ENCODE measurements around the gene CNTFR.

Gene CNTFR

GRCh38 chr9:34588671-34589635 lies 571 bp downstream of the CNTFR start:
- no peak for DNase-seq

- no peak for DNase-seq
Observed at GRCh38 chr9:34587271-34587670, 2.3 kb downstream of the CNTFR start.

DNA sequence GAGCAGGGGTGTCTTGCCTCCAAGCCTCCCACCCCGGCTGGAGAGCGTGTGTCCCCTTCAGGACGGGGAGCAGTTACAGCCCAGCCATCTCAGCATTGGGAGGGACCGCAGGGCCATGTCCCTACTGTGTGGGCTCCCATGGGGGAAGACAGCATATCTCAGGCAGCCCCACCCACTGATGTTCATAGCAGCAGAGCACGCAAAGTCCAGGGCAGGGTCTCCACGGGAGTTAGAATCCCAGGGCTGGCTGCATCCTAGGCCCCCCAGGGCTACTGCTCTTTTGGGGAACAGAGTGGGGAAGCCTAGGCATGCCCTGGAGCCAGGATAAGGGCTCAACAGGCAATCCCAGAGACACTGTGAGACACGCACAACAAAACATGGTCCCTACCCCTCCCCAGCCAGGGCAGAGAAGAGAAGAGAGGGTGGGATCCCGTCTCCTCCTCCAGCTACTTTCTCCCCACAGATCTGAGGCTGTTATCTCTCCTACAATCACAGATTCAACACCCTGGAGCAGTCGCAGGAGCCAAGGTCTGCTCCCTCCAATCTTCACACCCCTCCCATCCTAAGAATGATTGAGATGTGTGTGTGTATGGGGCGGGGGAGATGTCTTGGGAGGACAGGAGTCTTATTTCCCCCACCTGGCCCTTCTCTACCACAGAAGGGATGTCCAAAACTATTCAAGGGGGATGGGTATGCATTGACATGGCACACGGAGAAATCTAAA lies 3.4 kb downstream of the CNTFR start:
- no peak for DNase-seq

DNA sequence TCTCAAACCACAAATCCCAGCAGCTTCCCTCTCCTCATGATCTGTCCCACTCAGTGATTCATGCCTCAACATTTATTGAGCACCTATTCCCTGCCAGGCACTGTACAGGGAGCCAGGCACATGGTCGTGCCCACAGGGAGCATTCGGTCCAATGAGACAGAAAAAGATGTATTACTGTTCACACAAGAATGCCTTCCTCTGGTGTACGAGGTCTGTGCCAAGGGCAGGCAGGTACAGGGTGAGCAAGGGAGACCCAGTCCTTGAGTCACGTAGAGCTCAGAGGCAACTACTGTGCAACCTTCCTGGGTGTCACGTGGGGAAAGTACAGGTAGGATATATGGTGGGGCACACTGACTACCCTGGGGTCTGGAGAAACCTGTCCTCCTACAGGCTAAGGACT lies 4.6 kb downstream of the CNTFR start:
- no peak for DNase-seq

DNA sequence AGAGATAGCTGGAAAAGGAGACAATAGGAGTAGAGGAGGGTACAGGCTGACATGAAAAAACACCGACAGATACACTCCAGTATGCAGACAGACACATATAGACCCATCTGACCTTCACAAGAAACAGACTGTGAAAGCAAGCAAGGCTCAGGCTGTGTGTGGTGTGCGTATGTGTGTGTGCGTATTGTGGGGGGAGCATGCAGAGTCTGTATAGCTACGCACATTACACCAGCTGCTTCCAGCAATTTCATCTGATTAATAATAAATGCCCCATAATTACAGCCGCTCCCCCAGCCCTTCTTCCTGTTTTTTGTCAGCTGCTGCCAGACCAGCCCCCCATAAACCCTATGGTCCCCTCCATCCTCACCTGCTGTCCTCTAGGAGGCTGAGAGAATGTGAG lies 6.7 kb downstream of the CNTFR start:
- no peak for DNase-seq

- DNase-seq = no peak
Observed at GRCh38 chr9:34581318-34581717, 8.2 kb downstream of the CNTFR start.

- no peak for DNase-seq
Observed at GRCh38 chr9:34580358-34580757, 9.2 kb downstream of the CNTFR start.

DNA sequence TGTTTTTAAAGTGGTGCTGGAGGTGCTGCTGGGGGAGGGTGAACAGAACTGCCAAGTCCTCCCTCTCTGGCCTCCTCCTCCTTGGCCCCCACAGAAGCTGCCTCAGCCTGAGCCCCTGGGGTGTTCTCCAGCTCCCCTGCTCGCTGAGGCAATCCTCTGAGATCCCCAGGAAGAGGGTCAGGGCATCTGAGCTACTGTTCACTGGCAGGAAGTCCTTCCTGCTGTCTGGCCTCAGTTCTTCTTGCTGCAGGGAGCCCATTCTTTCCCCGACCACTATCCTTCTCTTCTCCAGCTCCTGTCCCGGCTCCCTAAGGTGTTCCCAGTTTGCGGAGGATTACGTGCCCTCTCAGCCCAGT lies 9.7 kb downstream of the CNTFR start:
- no peak for DNase-seq

- DNase-seq = no peak
Observed at GRCh38 chr9:34579104-34579807, 10.3 kb downstream of the CNTFR start.

DNA sequence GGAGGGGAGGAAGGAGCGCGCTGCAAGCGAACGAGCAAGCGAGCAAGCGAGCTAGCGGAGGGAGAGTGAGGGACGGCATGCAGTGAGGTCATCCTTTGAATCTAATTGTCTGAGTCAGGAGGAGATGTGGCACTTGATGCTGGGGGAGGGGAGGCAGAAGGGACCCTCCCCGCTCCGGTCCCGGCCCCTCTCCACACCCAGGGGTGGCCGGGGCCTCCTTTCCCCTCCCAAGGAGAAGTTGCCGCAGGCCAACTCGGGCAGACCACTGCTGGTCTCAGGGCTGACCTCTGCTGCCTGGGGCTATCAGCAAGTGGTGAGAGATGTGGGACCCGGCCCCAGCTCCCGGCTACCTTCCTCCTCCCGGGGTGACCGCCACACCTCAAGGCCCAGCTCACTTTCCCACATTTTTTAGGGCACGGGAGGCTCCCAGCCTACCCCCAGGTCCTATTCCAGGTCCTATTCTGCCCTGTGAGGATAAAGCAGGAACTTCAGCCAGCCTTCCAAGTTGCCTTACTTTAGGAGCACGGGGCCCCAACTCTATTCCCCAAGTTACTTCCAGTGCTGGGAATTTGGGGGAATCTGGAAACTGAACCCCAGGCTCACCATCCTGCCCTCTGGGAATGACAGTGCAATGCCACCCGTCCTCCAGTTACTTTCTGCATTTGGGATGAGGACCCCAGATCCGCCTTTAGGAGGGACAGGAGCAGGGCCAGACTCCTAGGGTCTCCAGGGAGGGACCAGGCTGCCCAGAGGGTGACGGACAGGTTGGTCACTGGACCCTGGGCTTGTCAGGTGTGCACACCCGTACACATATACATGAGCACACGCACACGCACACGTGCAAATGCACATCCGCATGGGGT lies 11.1 kb downstream of the CNTFR start:
- DNase-seq = no peak

- DNase-seq = no peak
Observed at GRCh38 chr9:34577400-34578240, 11.9 kb downstream of the CNTFR start.

DNA sequence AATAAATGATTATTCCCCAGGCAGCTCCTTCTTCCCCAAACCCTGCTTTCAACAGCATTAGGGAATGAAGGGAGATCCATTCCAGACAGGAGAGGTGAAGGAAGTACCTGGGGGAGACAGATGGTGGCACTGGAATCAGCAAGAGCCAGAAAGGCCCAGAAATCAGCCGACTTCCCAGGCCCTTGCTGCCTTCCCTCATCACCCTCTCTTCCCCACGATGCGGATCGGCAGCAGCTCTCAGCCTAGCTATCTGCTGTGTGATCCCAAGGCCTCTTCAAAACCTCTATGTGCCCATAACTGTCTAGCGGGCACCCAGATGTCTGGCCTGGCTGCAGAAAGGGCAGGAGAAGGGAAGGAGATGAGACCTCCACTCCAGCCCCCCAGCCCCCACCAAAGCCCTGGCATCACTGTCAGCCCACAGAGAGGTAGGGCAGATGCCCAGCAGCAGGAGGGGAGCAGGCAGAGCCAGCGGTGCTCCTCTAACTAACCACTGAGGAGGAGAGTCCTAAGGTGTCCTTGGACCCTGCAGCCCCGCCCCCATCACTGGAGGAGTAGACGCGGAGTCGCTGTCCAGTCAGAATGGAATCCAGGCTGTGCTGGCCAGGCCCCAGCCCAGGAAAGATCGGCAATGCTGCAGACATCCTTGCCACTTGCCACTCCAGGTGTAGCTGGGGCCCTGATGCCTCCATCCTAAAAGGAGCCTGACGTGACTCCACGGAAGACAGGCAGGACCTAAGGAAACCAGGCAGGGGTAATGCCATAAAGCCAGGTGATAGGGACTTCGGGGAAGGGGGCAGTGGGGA lies 12.7 kb downstream of the CNTFR start:
- DNase-seq = no peak

DNA sequence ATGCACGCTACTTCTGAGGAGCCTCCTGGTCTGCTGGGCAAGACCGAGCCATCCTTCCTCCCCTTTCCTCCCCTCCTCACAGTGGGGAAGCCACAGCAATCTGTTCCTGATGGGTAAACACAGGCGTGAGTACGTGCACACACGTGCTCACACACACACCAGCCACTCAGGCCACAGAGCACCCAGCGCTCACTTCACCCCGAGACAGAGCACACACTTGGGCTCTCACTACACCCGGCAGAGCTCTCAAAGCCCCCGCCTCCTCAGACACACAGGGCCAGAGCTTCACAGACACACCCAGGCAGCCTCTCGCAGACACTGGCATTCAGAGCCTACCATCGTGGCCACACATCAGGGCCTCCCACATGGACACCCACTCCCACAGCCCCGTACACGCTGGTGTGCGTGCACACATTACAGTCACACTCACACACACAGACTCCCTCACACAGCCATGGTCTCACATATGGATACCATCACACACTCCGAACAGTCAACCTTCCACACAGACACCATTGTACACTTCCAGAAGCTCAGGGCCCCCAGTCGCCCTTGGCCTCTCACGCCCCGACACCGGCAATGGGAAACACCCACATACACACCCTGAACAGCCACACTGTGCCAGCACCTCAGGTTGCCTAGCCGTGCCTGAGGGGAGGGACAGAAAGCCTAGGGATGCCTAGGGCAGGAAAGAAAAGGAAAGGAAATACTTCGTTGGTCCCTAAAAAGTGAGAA lies 13.5 kb downstream of the CNTFR start:
- DNase-seq = no peak

DNA sequence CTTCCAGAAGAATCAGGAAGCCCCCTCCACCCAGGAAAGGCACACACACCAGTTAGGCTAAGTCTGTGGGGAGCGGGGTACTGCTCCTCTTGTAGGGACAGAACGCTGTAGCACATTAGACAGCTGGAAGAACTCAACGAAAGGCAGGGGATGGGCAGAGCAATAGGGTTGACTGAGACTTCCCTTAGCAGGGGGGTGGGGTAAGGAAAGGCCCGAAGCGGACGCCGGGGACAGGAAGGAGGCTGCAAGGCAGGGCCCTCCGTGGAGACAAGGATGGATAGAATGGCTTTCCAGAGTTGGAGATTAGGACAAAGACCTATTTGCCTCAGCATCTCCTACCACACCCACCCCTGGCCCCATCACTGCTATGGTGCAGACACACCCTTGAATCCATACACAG lies 14.3 kb downstream of the CNTFR start:
- no peak for DNase-seq

DNA sequence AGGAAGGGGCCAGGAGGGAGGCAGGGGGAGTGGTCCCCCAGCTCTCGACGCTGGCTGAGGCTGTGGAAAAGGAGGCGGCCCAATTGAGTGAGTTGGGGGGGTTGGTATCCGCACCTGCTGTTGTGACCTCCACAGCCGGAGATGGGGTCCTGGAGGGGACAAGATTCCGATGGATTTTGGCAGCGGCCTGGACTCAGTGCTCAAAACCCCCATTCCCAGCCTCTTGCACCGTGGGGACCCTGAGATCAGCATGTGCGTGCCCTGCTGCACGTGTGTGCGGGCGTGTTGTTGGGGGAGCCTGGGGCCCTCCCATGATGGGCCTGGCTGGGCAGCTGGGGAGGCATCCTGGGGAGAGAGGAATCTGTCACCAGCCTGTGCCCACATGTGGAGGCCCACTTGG lies 15.0 kb downstream of the CNTFR start:
- no peak for DNase-seq

DNA sequence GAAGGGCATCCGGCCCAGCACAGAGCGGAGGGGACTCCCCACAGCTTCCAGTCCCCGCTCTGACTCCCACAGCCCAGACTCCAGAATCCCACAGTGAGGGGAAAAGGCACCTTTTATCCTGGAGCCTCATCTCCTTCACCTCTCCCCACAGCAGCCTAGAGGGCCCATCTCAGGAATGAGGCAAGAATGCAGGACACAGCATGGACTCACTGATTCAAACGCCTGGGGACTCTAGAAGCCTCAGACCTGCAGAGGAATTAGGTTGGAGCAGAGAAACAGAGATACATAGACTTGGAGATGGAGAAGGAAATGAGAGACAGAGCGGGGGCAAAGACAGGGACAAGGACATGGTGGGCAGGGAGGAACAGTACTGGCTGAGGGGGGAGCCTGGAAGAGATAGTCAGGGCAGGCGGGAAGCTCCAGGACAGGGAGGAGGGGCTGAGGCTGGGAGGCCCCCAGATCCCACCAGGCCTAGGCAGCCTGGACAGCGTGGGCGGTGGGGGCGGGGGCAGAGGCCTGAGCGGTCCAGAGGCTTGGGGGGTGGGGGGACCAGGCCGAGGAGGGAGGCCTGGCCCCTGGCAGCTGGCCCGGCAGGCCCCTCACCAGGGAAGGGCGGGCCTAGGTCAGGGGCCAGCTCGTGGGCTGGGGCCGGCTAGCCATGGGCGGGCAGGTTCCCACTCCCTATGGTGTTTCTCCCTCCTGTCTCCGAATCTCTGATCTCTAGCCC lies 15.8 kb downstream of the CNTFR start:
- no peak for DNase-seq

GRCh38 chr9:34572628-34573027 lies 16.9 kb downstream of the CNTFR start:
- DNase-seq = no peak

DNA sequence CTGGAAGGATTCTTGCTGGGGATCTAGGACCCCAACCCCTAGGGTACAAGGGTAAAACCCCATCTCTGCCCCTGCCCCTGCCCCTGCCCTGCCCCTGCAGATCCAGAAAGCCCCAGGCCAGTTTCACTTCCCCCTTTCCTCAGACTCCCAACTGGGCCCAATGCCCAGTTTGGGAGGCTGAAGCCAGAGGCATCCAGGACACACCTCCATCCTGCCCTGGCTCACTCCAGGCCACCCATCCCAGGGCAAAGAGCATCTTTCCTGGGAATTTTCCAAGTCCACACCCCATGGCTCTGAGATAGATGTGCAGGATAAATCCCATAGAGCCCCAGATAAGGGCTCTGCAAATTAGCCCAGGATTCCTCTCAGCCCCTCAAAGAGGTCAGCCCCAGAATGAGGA lies 17.4 kb downstream of the CNTFR start:
- no peak for DNase-seq

DNA sequence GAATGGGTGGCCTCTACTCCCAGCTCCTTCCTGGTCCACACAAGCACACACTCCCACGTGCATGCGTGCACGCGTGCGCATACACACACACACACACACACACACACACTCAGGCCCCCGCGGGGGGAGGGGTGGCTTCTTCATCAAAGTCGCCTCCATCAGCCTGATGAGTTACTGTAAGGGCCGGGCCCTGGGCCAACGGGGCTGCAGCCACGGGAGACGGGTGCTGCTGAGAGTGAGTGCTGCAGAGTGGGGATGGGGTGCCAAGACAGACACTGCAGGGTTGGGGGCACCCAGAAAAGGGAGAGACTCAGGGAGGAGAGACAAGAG lies 18.1 kb downstream of the CNTFR start:
- DNase-seq = no peak
